Hypothalamus (tissue), 51 donors: ENCODE data around the gene SORL1.

ENCODE experiments used
- DNase-seq, 51 donors: peaks; one replicate each; lab custom pipeline; 2025; lab: John Stamatoyannopoulos, UW

Gene SORL1

GRCh38 chr11:121425828-121426227 is 26.3 kb upstream of the SORL1 start:
- DNase-seq, result no peak

GRCh38 chr11:121426476-121427399 is 25.4 kb upstream of the SORL1 start:
- DNase-seq, result peak in 30 of 51 donors; percentile 17 to 69 (median 36)

GRCh38 chr11:121427400-121427744 is 24.7 kb upstream of the SORL1 start:
- no peak for DNase-seq

GRCh38 chr11:121429556-121429955 is 22.6 kb upstream of the SORL1 start:
- DNase-seq, result no peak

DNA sequence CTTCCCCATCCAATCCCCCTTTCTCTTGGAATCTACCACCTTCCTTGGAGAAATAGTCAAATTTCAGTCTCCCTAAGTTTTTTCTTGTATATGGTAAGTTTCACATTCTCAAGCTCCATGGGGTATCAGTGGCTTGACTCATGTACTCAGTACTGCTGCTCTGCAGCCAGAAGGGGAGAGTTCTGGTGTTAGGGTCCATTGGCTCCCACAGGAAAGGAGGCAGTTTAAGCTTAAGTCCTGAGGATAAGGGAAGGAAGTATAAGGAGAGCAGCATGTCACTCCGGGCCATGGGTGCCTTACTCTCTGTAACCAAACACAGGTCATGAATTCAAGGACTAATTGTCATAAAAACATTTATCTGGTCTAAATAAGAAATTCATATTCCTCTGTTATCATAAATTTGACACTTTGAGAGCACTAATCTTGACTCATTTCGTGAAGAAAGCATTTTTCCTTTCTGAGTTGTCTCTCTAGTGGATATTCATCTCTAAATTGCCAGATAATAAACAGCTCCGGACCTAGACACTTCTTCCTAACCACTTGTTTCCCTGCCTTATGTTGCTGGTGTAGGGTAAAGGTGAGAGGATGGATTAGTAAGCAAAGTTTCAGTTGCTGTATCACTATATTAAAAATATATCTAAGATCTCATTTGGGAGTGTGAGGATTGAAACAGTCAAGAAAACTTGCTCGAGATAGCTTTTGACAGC is 20.1 kb upstream of the SORL1 start:
- no peak for DNase-seq

GRCh38 chr11:121435132-121435531 is 17.0 kb upstream of the SORL1 start:
- peak in 4 of 51 donors; percentile 8 to 38 (median 22) for DNase-seq

GRCh38 chr11:121435551-121436511 is 16.3 kb upstream of the SORL1 start:
- DNase-seq, result peak in 1 of 51 donors; percentile 30

GRCh38 chr11:121437018-121437685 is 15.0 kb upstream of the SORL1 start:
- no peak for DNase-seq

- no peak for DNase-seq
These were observed 14.4 kb upstream of the SORL1 start for GRCh38 chr11:121437686-121438078.

- DNase-seq, result no peak
These were observed 12.8 kb upstream of the SORL1 start for GRCh38 chr11:121439337-121439736.

DNA sequence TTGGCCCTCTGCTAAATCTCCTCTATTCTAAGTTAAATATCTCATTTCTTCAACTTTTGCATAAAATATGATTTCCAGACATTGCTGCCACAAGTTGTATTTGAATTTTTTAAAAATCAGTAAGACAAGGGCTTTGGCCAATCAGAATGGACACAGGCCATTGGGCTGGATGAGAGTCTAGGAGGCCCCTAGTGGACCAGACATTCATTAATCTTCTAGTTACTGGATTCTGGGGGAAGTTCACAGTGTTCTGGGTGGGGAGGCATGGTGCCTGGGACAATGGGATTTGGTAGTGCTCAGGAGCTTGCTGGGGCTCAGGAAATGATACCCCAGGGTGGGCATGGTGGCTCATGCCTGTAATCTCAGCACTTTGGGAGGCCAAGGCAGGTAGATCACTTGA is 12.4 kb upstream of the SORL1 start:
- no peak for DNase-seq

GRCh38 chr11:121441521-121441920 is 10.6 kb upstream of the SORL1 start:
- no peak for DNase-seq

GRCh38 chr11:121443688-121444275 is 8.3 kb upstream of the SORL1 start:
- no peak for DNase-seq

DNA sequence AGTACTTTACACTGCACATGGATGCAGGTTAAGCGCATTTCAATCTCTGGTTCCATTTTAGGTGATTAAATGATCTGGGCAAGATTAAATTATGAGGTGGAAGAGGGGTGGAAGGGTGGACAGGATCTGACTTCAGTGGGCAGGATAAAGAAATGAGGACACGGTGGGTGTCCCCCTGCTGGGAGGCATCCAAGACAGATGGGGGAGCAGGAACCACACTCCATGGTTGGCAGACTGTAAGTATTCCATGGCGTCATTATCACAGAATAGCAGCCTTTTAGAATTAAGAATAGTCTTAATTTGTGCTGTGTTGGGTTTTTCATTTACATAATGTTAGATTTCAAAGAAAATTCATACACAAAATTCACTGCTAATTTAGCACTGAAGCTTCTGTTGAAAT is 7.6 kb upstream of the SORL1 start:
- DNase-seq, result no peak

DNA sequence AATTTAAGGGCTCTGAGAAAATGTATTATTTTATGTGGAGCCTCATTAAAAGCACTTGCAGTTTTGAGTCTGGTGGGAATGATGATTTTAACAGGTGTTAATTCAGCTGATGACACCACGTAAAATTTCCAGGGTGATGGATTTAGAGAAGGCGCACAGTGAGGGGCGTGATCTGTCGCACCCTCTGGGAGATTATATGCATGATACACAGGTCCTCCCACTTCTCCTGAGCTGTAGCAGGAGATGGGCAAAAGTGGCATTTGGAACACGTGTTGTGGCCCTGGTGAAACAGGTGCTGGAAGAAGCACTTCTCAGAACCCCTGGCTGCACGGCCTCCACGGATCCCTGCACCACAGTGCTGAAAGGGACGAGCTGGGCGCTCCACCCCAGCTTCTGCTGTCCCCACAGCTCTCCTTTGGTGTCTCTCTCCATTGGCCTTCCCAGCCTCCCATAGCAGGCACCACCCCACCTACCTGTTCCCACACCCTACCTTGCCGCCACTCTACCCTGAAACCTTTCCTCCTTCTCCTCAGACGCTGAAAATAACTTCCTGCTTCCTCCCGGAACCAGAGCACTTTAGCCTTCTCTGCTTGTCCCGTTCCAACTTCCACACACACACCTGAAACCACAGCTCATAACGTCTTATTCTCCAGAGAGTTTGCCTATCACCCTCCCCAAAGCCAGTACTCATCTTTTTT is 6.9 kb upstream of the SORL1 start:
- DNase-seq, result no peak

- no peak for DNase-seq
These were observed 5.4 kb upstream of the SORL1 start for GRCh38 chr11:121446752-121447156.

GRCh38 chr11:121448011-121448410 is 4.1 kb upstream of the SORL1 start:
- DNase-seq, result no peak

- DNase-seq, result no peak
These were observed 3.6 kb upstream of the SORL1 start for GRCh38 chr11:121448431-121448941.

- no peak for DNase-seq
These were observed 3.0 kb upstream of the SORL1 start for GRCh38 chr11:121449123-121449522.
